GM20000 (cell line): ENCODE measurements around the gene LGI2.

Source experiments
- DNase-seq: peaks from one replicate; pipeline ENCODE4 v3.0.0; 2012; ENCODE audit warnings: low spot score
- CTCF ChIP-seq: IDR thresholded peaks from 2 replicates; pipeline ENCODE4 v1.5.1; 2012; ENCODE audit warnings: mild to moderate bottlenecking, control low read depth; ENCODE audit errors: extremely low read depth, missing control alignments

The LGI2 gene

GRCh38 chr4:25011135-25011866 lies 19.4 kb downstream of the LGI2 start:
- DNase-seq, result no peak
- no peak for TF ChIP-seq CTCF

GRCh38 chr4:25007598-25007997 lies 23.1 kb downstream of the LGI2 start:
- no peak for DNase-seq
- no peak for TF ChIP-seq CTCF

GRCh38 chr4:25002681-25003080 lies 28.1 kb downstream of the LGI2 start:
- TF ChIP-seq CTCF, result no peak
- no peak for DNase-seq

- no peak for TF ChIP-seq CTCF
Observed at GRCh38 chr4:25001509-25001908, 29.2 kb downstream of the LGI2 start.

GRCh38 chr4:25000639-25001038 lies 30.1 kb downstream of the LGI2 start:
- TF ChIP-seq CTCF, result no peak

More at GRCh38 chr4:25001509-25001908, 29.2 kb downstream of the LGI2 start:
- DNase-seq, result no peak

GRCh38 chr4:24999392-25000089 lies 31.2 kb downstream of the LGI2 start:
- DNase-seq, result no peak

More at GRCh38 chr4:25000639-25001038, 30.1 kb downstream of the LGI2 start:
- no peak for DNase-seq

More at GRCh38 chr4:24999392-25000089, 31.2 kb downstream of the LGI2 start:
- TF ChIP-seq CTCF, result no peak
